Measurements from ENCODE around the gene ABCA3.
"Not testable (repeated sequence)": the region's sequence is repeated elsewhere in the genome, so short reads cannot be mapped to it uniquely, and the experiment has no call there.

The ABCA3 gene

GRCh38 chr16:2340564-2341455 lies at the start of gene ABCA3:
Gene ABCA3, minus strand, starts transcription at chr16:2340728. Its CDS starts 14,262 bp downstream, at chr16:2326466.
- peak; percentile 92 for DNase-seq (ENCODE audit: low spot score)

- no peak for DNase-seq (ENCODE audit: low spot score)
Observed at GRCh38 chr16:2388875-2389433, 48.4 kb upstream of the ABCA3 start.

GRCh38 chr16:2388139-2388874 lies 47.8 kb upstream of the ABCA3 start:
- DNase-seq (ENCODE audit: low spot score) = no peak

GRCh38 chr16:2386990-2387389 lies 46.5 kb upstream of the ABCA3 start:
- DNase-seq (ENCODE audit: low spot score) = no peak

GRCh38 chr16:2385982-2386381 lies 45.5 kb upstream of the ABCA3 start:
- DNase-seq (ENCODE audit: low spot score) = not testable (repeated sequence)

GRCh38 chr16:2385190-2385836 lies 44.8 kb upstream of the ABCA3 start:
- no peak for DNase-seq (ENCODE audit: low spot score)

GRCh38 chr16:2384426-2384825 lies 43.9 kb upstream of the ABCA3 start:
- DNase-seq (ENCODE audit: low spot score) = no peak

GRCh38 chr16:2383501-2383900 lies 43.0 kb upstream of the ABCA3 start:
- DNase-seq (ENCODE audit: low spot score) = no peak

- DNase-seq (ENCODE audit: low spot score) = no peak
Observed at GRCh38 chr16:2374644-2375043, 34.1 kb upstream of the ABCA3 start.

- no peak for DNase-seq (ENCODE audit: low spot score)
Observed at GRCh38 chr16:2373176-2373575, 32.6 kb upstream of the ABCA3 start.

- DNase-seq (ENCODE audit: low spot score) = no peak
Observed at GRCh38 chr16:2372684-2373083, 32.2 kb upstream of the ABCA3 start.

GRCh38 chr16:2371421-2371820 lies 30.9 kb upstream of the ABCA3 start:
- DNase-seq (ENCODE audit: low spot score) = no peak

GRCh38 chr16:2370721-2371120 lies 30.2 kb upstream of the ABCA3 start:
- no peak for DNase-seq (ENCODE audit: low spot score)

- DNase-seq (ENCODE audit: low spot score) = no peak
Observed at GRCh38 chr16:2366660-2367309, 26.3 kb upstream of the ABCA3 start.

GRCh38 chr16:2365397-2366294 lies 25.1 kb upstream of the ABCA3 start:
- no peak for DNase-seq (ENCODE audit: low spot score)

GRCh38 chr16:2364638-2365210 lies 24.2 kb upstream of the ABCA3 start:
- DNase-seq (ENCODE audit: low spot score) = no peak

GRCh38 chr16:2362218-2362617 lies 21.7 kb upstream of the ABCA3 start:
- no peak for DNase-seq (ENCODE audit: low spot score)

GRCh38 chr16:2361129-2361528 lies 20.6 kb upstream of the ABCA3 start:
- DNase-seq (ENCODE audit: low spot score) = no peak

GRCh38 chr16:2359919-2360318 lies 19.4 kb upstream of the ABCA3 start:
- DNase-seq (ENCODE audit: low spot score) = no peak

GRCh38 chr16:2358811-2359210 lies 18.3 kb upstream of the ABCA3 start:
- no peak for DNase-seq (ENCODE audit: low spot score)

All from hematopoietic multipotent progenitor cell treated with erythropoietin and hydrocortisone succinate and interleukin-3 and kit ligand, for 17 days (in vitro differentiated cells).